GM23338 (cell line): ENCODE results near the gene THBS1.

Source experiments
- EZH2 ChIP-seq: fragments of 200-600 bp; sonication (generic); IDR thresholded peaks from one replicate; pipeline ENCODE4 v1.8.0; 2017; ENCODE audit warnings: antibody characterized with exemption, mild to moderate bottlenecking, low read depth; ENCODE audit not compliant: unreplicated experiment
- JUNB ChIP-seq: IDR thresholded peaks from one replicate; pipeline ENCODE4 v1.6.1; 2016; ENCODE audit warnings: antibody characterized with exemption; ENCODE audit not compliant: unreplicated experiment
- POLR2AphosphoS5 ChIP-seq: IDR thresholded peaks from 2 replicates; pipeline ENCODE4 v1.6.1; 2016; ENCODE audit warnings: antibody characterized with exemption, low read depth
- REST ChIP-seq: IDR thresholded peaks from one replicate; pipeline ENCODE4 v1.6.1; 2018; ENCODE audit warnings: antibody characterized with exemption; ENCODE audit not compliant: unreplicated experiment
- TF ChIP-seq, protein P1 (sequence below), 2 experiments: fragments of 200-600 bp in 1 of 2; sonication (generic) in 1 of 2; conservative IDR thresholded peaks; 2 replicates each; pipeline versions ENCODE4 v1.5.1 to v1.6.1; 2016 to 2017; ENCODE audit warnings: antibody characterized with exemption in 2 of 2, low read depth in 2 of 2, mild to moderate bottlenecking in 2 of 2, moderate library complexity in 1 of 2

GRCh38 chr15:39578851-39579486 is 1.9 kb upstream of the THBS1 start:
- TF ChIP-seq, protein P1, sequence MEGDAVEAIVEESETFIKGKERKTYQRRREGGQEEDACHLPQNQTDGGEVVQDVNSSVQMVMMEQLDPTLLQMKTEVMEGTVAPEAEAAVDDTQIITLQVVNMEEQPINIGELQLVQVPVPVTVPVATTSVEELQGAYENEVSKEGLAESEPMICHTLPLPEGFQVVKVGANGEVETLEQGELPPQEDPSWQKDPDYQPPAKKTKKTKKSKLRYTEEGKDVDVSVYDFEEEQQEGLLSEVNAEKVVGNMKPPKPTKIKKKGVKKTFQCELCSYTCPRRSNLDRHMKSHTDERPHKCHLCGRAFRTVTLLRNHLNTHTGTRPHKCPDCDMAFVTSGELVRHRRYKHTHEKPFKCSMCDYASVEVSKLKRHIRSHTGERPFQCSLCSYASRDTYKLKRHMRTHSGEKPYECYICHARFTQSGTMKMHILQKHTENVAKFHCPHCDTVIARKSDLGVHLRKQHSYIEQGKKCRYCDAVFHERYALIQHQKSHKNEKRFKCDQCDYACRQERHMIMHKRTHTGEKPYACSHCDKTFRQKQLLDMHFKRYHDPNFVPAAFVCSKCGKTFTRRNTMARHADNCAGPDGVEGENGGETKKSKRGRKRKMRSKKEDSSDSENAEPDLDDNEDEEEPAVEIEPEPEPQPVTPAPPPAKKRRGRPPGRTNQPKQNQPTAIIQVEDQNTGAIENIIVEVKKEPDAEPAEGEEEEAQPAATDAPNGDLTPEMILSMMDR (conservative IDR thresholded peaks at IDR 0.05; ENCODE audit: low read depth in 2 of 2) = peak in 1 of 2 experiments; percentile 24; a peak in 1 of 4 replicates
- TF ChIP-seq EZH2 = no peak
- TF ChIP-seq POLR2AphosphoS5 = no peak
- TF ChIP-seq REST = no peak
- TF ChIP-seq JUNB = no peak
